ENCODE results near the gene ZSWIM4.

DNA sequence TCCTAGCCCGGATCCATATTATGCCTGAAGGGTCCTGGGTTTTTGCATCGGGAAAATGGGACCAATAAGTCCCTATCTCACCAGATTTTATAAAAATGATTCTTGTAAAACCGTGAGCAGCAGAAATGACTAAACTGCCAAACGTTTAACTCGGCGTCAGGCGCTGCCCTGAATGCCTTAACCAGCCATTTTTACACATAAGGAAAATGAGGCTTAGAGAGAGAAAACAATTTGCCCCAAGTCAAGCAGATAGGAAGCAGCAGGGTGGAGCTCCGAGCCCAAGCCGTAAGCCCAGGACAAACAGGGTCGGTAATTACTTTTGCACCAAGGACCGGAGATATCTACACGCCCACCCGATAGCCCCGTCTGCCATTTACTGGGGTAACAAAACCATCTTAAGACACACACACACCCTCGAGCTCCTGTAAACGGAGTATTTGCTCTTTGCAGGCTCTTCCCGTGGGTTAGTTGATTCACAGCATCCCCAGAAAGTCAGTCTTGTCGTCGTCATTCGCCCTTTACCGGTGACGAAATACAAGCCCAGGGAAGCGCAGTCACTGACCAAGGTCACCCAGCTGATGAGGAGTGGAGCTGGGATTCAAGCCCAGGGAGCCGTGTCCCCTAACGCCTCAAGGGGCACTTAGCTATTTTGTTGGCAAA, 46.9 kb upstream of the ZSWIM4 start:
- TF ChIP-seq CTCF (IDR thresholded peaks at IDR 0.05) (no peak), POLR2A (IDR thresholded peaks at IDR 0.05) (no peak)
